ENCODE results near the gene SLC8A3. TPM values are rescaled to one million over a fixed set of nuclear protein-coding genes. Genes with fewer than 3 reads are reported as not detected.

Gene SLC8A3
- total and polyA plus RNA-seq, 10 of the 15 experiments (the other 5 are each of a cell fraction or from before 2014, with no cell fraction given): 0.04 to 0.17 (median 0.13) TPM; not detected in 3

GRCh38 chr14:70049605-70050004 lies 139.1 kb downstream of the SLC8A3 start:
- Histone ChIP-seq H3K4me1 (ENCODE audit: control insufficient read depth, insufficient read depth, low read length) (no peaks in the 10 kb centered on the region), H3K79me2 (ENCODE audit: control insufficient read depth, insufficient read depth, low read length) (no peaks in the 10 kb centered on the region), H3K27ac (ENCODE audit: control insufficient read depth, insufficient read depth) (no peak overlapping the region), H4K20me1 (ENCODE audit: control insufficient read depth, insufficient read depth) (no peaks in the 10 kb centered on the region), H3K27me3 (replicated peaks in 1 of 2; ENCODE audit: control insufficient read depth in 2 of 2, insufficient read depth in 2 of 2, low read length in 1 of 2) (no peaks in the 10 kb centered on the region), H2AFZ (ENCODE audit: control insufficient read depth, low read depth, low read length) (no peak overlapping the region), H3K9ac (ENCODE audit: control insufficient read depth, insufficient read depth, low read length) (no peak overlapping the region), H3K4me2 (ENCODE audit: control insufficient read depth, insufficient read depth) (no peak overlapping the region), H3K36me3 (ENCODE audit: control insufficient read depth in 2 of 2, insufficient read depth in 2 of 2, low read length in 1 of 2) (no peaks in the 10 kb centered on the region), H3K9me3 (replicated peaks; ENCODE audit: control insufficient read depth, insufficient read depth, low read length) (no peaks in the 10 kb centered on the region), H3K4me3 (no peak overlapping the region)
- in situ Hi-C loops (cut with MboI) (no loop called here), intact Hi-C loops (cut with micrococcal nuclease; ENCODE audit: unreplicated experiment) (loop anchor here (10.0 kb wide), 1 partner anchor 765 kb away; no protein-coding TSS in a partner anchor)
- CTCF ChIA-PET: no interaction called here
- SMC1A ChIA-PET (ENCODE audit: uncharacterized antibody, unreplicated experiment): no interaction called here
- POLR2A ChIA-PET: no interaction called here
- FAIRE-seq: no peak
- 27% methylated on average over 3 of the region's 3 CpGs for WGBS (ENCODE audit: insufficient coverage, insufficient replicate concordance, low lambda C conversion rate, missing lambda C conversion rate)
- RAD21 ChIA-PET (ENCODE audit: unreplicated experiment): no interaction called here
- DNase-seq (ENCODE audit: low read depth, low spot score): no peak
- no peak for ATAC-seq
- BruUV-seq (replicated peaks): no TSS peak
- TF ChIP-seq ELK1 (IDR thresholded peaks at IDR 0.05; ENCODE audit: low read depth, low read length): no peak
- no peak for TF ChIP-seq HSF1 (IDR thresholded peaks at IDR 0.05; ENCODE audit: low read depth, low read length)
- no peak for TF ChIP-seq EZH2 (IDR thresholded peaks at IDR 0.05; ENCODE audit: borderline replicate concordance, control insufficient read depth, low read depth, low read length)
- TF ChIP-seq ZNF592 (IDR thresholded peaks at IDR 0.05): no peak
- no peak for TF ChIP-seq BMI1 (IDR thresholded peaks at IDR 0.05; ENCODE audit: borderline replicate concordance)
- TF ChIP-seq SKIL (IDR thresholded peaks at IDR 0.05; ENCODE audit: low read depth, poor library complexity, severe bottlenecking): no peak
- no peak for TF ChIP-seq CUX1 (IDR thresholded peaks at IDR 0.05; ENCODE audit: insufficient replicate concordance, low read depth, low read length)
- TF ChIP-seq FOXM1 (IDR thresholded peaks at IDR 0.05; ENCODE audit: low read depth, low read length): no peak
